GM21576 (cell line): ENCODE data around the gene INHBB.

Source experiments
- ATAC-seq: cut with Tn5 transposase; IDR thresholded peaks from one replicate; pipeline ENCODE4 v1.9.1; 2021; ENCODE audit warnings: mild to moderate bottlenecking, moderate library complexity; ENCODE audit not compliant: unreplicated experiment

The INHBB gene

GRCh38 chr2:120336749-120337148 is 9.2 kb upstream of the INHBB start:
- ATAC-seq = no peak

- no peak for ATAC-seq
Observed at GRCh38 chr2:120338015-120338414, 7.9 kb upstream of the INHBB start.

- no peak for ATAC-seq
Observed at GRCh38 chr2:120341977-120342376, 4.0 kb upstream of the INHBB start.

- ATAC-seq = no peak
Observed at GRCh38 chr2:120342446-120342845, 3.5 kb upstream of the INHBB start.

- ATAC-seq = no peak
Observed at GRCh38 chr2:120343100-120343432, 2.9 kb upstream of the INHBB start.

DNA sequence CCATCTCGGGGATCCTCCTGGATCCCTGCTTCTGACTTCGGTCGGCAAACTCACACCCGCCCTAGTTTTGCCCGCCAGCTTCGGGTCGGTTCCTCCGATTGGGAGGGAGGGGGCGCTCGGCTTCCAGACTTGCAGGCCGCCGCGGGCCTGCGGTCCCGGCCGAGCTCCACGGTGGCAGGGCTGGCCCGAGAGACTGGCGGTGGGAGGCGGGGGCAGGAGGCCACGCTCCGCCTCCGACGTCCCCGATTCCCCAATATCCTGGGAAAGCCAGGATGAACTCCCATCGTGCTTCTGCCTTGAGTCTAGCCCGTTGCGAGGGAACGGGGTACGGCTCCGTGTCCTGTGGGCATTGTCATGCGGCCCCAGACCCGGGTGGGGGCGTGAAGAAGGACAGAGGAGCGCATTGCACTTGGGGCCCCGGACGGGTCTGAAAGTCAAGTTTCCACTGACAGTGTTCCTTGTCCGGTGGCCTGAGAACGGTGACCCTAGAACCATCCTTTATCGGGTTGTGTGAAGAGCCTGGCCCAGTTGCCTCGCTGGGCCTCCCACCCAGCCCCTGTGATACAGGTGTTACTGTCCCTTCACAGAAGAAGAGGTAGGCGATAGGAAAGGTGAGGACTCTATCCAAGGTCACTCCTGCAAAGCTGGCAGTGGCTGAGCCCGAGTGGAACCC is 2.4 kb upstream of the INHBB start:
- no peak for ATAC-seq

- ATAC-seq = no peak
Observed at GRCh38 chr2:120344214-120344975, 1.5 kb upstream of the INHBB start.

DNA sequence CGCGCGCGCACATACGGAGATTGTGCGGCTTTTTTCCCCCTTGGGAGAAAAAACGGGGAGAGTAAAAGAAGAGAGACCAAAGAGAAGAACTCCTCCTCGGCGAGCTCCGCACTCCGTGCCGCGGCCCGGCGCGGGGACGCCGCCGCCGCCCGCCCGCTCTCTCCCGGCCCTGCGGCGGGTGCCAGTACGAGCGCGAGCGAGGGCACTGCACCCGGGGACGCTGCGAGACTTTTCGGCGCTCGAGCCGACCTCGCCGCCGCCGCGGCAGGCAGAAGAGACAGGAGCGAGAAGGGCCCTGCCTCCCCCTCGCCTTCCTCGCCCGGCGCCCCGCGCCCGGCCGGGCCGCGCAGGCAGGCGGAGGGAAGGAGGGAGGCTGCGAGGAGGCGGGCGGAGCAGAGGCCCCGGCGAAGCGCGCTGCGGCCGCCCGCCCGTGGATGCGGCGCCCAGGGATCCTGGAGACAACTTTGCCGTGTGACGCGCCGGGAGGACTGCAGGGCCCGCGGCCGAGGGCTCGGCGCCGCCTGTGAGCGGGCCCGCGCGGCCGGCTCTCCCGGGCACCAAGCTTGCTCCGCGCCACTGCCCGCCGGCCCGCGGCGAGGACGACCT is 857 bp upstream of the INHBB start:
- no peak for ATAC-seq

DNA sequence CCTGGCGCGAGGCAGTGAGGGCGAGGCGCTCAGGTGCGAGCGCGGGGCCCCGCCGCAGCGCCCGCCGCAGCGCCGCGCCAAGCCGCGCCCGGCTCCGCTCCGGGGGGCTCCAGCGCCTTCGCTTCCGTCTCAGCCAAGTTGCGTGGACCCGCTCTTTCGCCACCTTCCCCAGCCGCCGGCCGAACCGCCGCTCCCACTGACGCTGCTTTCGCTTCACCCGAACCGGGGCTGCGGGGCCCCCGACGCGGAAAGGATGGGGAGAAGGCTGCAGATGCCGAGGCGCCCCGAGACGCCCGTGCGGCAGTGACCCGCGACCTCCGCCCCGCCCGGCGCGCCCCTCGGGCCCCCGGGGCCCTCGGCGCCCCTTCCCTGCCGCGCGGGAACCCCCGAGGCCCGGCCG is 328 bp upstream of the INHBB start:
- ATAC-seq = no peak

DNA sequence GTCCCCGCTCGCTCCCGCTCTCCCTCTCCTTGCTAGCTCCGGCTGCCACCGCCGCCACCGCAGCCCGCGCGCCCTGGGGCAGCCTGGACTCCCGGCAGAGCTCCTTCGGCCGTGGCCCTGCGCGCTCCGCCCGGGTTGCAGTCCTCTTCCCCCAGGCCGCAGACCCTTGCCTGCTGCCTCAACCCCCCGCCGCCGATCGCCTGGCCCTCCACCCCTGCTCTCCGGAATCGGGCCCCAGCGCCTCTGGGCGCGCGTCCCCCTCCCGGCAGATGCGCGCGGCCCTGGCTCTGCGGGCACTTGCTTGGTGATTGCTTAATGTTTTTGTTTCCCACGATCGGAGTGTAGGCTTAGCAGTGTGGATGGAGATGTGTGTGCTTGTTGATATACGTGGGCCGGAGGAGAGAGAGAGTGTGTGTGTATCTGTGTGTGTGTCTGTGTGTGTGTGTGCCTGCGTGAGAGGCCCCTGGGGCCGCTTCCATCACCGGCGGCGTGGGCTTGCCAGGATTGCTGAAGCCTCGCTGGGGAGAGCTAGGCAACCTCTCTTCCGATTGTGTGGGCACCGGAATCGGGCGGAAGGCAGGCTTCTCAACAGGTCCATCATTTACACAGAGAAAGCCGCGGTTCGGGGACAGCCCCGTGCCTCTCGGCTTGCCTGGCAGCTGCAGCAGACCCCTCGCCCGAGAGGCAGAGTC is 877 bp downstream of the INHBB start:
- no peak for ATAC-seq

DNA sequence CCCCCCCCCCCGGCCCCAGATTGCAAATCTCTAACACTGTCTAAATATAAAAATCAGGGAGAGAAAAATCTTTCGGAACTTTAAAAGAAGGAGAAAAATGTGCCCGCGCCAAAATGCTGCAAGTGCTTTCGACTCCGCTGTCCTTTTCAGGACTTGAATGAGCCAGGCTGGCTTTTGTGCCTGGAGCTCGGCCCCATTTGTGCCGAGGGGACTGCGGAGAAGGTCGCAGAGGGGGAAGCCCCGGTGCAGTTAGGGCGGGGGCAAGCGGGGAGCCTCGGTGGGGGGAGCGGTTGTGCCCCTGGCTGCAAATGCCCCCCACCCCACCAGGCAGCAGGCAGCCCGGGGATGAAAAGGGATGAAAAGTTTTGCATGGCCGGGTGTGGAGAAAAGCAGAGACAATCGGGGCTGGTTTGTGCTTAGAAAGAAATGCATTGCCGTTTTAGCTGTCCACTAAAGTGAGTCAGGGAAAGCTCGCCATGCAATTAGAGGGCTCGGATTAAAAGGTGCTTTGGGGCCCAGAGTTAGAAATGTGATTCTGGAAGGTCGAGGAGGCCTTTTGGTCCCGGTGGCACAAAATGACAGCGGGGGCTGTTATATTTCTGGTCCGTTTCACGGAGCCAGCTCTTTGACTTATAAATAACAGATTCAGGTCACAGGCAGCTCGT is 1.6 kb downstream of the INHBB start:
- ATAC-seq = no peak

- ATAC-seq = no peak
Observed at GRCh38 chr2:120348134-120348736, 2.3 kb downstream of the INHBB start.

- no peak for ATAC-seq
Observed at GRCh38 chr2:120348737-120349439, 3.0 kb downstream of the INHBB start.

DNA sequence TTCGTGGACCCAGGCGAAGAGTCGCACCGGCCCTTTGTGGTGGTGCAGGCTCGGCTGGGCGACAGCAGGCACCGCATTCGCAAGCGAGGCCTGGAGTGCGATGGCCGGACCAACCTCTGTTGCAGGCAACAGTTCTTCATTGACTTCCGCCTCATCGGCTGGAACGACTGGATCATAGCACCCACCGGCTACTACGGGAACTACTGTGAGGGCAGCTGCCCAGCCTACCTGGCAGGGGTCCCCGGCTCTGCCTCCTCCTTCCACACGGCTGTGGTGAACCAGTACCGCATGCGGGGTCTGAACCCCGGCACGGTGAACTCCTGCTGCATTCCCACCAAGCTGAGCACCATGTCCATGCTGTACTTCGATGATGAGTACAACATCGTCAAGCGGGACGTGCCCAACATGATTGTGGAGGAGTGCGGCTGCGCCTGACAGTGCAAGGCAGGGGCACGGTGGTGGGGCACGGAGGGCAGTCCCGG is 3.5 kb downstream of the INHBB start:
- no peak for ATAC-seq

DNA sequence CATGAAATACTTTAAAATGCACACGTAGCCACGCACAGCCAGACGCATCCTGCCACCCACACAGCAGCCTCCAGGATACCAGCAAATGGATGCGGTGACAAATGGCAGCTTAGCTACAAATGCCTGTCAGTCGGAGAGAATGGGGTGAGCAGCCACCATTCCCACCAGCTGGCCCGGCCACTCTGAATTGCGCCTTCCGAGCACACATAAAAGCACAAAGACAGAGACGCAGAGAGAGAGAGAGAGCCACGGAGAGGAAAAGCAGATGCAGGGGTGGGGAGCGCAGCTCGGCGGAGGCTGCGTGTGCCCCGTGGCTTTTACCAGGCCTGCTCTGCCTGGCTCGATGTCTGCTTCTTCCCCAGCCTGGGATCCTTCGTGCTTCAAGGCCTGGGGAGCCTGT is 4.1 kb downstream of the INHBB start:
- ATAC-seq = no peak

DNA sequence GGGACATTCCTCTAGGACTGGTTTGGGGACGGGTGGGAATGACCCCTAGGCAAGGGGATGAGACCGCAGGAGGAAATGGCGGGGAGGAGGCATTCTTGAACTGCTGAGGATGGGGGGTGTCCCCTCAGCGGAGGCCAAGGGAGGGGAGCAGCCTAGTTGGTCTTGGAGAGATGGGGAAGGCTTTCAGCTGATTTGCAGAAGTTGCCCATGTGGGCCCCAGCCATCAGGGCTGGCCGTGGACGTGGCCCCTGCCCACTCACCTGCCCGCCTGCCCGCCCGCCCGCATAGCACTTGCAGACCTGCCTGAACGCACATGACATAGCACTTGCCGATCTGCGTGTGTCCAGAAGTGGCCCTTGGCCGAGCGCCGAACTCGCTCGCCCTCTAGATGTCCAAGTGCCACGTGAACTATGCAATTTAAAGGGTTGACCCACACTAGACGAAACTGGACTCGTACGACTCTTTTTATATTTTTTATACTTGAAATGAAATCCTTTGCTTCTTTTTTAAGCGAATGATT is 4.9 kb downstream of the INHBB start:
- ATAC-seq = no peak

GRCh38 chr2:120352696-120353590 is 7.0 kb downstream of the INHBB start:
- no peak for ATAC-seq

DNA sequence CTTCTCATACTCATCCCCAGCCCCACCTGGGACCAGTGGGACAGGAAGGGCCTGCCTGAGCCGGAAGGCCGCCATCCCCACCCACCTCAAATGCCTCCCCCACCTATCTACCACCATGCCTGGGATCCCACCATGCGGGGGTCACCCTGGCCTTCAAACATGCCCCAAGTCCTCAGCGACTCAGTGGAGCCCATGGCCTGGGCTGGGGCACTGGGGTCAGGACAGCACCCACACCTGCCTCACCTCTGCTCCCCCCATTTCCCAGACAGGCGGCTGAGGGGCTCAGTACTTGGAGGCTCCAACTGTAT is 7.6 kb downstream of the INHBB start:
- no peak for ATAC-seq

DNA sequence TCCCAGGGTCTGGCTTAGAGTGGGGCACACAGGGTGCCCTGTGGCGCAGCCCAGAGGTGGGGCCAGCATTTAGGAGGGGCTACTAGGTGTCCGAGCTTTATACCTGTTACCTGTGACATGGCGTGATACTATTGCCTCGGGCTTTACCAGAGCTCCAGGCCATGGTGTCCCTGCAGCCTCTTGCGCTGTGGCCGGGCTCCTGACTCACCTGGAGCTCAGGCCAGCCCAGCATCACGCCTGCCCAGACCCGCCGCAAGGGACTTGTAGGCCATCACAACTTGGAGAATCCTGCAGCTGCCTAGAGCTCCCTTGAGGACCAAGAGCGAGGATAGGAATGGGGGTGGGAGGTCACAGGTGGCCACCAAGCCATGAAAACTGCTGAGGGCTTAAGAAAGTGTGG is 8.0 kb downstream of the INHBB start:
- no peak for ATAC-seq
